ENCODE results near the gene ANKRD13D.

The ANKRD13D gene

DNA sequence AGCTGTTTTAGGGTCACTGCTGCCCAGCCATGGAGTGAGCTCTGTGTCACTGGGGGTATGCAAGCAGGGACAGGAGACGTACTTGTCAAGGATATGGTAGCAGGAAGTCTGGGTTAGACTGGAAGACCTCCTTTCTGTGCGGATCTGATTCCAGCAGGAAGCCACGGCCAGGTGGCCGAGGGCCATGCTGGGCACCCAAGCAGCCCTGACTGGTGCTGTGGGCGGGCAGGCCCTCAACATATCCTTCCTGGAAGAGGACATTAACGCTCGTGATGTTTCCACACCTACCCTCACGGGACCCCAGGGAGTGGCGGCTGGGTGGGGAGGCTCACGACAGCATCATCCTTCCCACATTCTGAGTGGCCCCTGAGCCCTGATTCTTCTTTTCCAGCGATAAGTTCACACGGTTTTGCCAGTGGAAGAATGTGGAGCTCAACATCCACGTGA lies 8.7 kb upstream of the ANKRD13D start:
- TF ChIP-seq, protein P1, sequence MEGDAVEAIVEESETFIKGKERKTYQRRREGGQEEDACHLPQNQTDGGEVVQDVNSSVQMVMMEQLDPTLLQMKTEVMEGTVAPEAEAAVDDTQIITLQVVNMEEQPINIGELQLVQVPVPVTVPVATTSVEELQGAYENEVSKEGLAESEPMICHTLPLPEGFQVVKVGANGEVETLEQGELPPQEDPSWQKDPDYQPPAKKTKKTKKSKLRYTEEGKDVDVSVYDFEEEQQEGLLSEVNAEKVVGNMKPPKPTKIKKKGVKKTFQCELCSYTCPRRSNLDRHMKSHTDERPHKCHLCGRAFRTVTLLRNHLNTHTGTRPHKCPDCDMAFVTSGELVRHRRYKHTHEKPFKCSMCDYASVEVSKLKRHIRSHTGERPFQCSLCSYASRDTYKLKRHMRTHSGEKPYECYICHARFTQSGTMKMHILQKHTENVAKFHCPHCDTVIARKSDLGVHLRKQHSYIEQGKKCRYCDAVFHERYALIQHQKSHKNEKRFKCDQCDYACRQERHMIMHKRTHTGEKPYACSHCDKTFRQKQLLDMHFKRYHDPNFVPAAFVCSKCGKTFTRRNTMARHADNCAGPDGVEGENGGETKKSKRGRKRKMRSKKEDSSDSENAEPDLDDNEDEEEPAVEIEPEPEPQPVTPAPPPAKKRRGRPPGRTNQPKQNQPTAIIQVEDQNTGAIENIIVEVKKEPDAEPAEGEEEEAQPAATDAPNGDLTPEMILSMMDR (IDR thresholded peaks at IDR 0.05), result no peak
- H3K36me3 ChIP-seq, result peaks cover 66% of the 10 kb centered on the region

DNA sequence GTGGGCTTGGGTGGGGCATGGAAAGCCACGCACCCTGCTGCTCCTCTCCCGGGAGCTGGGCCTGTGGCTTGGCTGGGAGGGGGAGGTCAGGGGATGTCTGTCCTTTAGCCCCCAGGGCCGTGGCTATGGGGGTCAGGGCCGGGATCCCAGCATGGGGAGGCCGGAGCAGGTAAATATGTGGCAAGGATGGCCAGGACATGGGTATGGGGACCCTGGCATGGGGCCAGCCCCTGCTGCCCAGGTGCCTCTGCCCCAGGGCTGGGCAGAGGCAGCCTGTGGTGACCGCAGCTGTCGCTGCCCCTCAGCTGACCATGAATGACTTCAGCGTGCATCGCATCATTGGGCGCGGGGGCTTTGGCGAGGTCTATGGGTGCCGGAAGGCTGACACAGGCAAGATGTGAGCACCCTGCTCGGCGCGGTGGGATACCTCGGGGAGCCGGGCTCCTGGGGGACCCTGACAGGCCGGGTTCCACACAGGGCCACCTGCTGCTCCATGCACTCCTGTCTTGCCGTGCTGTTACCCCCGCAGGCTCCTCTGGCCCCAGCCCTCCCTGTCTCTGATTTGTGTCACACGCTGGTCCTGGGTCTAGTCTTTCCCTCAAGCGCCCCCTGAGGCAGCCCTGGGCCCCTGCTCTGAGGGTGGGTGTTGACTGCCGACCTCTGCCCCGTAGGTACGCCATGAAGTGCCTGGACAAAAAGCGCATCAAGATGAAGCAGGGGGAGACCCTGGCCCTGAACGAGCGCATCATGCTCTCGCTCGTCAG lies 8.1 kb upstream of the ANKRD13D start:
- Histone ChIP-seq H3K27me3 (no peaks in the 10 kb centered on the region), H3K4me3 (ENCODE audit: low read depth in 1 of 2, low read length in 1 of 2) (peak overlapping the region; percentile 95 to 97), H3K9me3 (no peaks in the 10 kb centered on the region), H3K4me1 (ENCODE audit: control insufficient read depth in 1 of 2, insufficient read depth in 1 of 2, low read depth in 1 of 2, low read length in 1 of 2) (peaks cover 99% of the 10 kb centered on the region in 2 experiments), H3K27ac (peak overlapping the region; percentile 99), H3K36me3 (peaks cover 72% of the 10 kb centered on the region)
- TF ChIP-seq, protein P1 (IDR thresholded peaks at IDR 0.05), result no peak

More for the DNA sequence above, 8.7 kb upstream of the ANKRD13D start:
- peaks cover 99% of the 10 kb centered on the region in 2 experiments for H3K4me1 ChIP-seq (ENCODE audit: control insufficient read depth in 1 of 2, insufficient read depth in 1 of 2, low read depth in 1 of 2, low read length in 1 of 2)
- no peaks in the 10 kb centered on the region for H3K27me3 ChIP-seq
- H3K4me3 ChIP-seq (ENCODE audit: low read depth in 1 of 2, low read length in 1 of 2), result peak overlapping the region; percentile 95 to 97
- peak overlapping the region; percentile 99 for H3K27ac ChIP-seq
- H3K9me3 ChIP-seq, result no peaks in the 10 kb centered on the region

DNA sequence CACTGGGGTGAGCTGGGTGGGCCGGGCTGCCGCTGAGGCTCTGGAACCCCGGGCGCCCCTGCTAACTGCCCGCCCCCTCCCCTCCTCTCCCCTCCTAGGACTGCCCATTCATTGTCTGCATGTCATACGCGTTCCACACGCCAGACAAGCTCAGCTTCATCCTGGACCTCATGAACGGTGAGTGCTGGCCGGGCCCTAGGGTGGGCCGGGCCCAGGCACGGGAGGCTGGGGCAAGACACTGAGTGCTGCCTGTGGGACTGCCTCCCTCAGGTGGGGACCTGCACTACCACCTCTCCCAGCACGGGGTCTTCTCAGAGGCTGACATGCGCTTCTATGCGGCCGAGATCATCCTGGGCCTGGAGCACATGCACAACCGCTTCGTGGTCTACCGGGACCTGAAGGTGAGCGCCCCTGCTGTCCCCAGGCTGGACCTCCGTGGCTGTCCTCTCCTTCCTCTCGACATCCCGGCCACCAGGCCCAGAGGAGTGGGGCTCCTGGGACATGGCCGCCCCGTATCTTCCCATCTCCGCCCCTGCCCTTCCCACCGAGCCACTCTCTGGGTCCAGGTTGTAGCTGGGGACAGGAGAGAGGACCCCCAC lies 7.5 kb upstream of the ANKRD13D start:
- peaks cover 79% of the 10 kb centered on the region for H3K36me3 ChIP-seq
- peak overlapping the region; percentile 99 for H3K27ac ChIP-seq
- H3K4me3 ChIP-seq (ENCODE audit: low read depth in 1 of 2, low read length in 1 of 2), result peak overlapping the region; percentile 87 to 95
- H3K9me3 ChIP-seq, result no peaks in the 10 kb centered on the region
- TF ChIP-seq, protein P1 (IDR thresholded peaks at IDR 0.05), result no peak
- no peaks in the 10 kb centered on the region for H3K27me3 ChIP-seq
- H3K4me1 ChIP-seq (ENCODE audit: control insufficient read depth in 1 of 2, insufficient read depth in 1 of 2, low read depth in 1 of 2, low read length in 1 of 2), result peaks cover 99% of the 10 kb centered on the region in 2 experiments

DNA sequence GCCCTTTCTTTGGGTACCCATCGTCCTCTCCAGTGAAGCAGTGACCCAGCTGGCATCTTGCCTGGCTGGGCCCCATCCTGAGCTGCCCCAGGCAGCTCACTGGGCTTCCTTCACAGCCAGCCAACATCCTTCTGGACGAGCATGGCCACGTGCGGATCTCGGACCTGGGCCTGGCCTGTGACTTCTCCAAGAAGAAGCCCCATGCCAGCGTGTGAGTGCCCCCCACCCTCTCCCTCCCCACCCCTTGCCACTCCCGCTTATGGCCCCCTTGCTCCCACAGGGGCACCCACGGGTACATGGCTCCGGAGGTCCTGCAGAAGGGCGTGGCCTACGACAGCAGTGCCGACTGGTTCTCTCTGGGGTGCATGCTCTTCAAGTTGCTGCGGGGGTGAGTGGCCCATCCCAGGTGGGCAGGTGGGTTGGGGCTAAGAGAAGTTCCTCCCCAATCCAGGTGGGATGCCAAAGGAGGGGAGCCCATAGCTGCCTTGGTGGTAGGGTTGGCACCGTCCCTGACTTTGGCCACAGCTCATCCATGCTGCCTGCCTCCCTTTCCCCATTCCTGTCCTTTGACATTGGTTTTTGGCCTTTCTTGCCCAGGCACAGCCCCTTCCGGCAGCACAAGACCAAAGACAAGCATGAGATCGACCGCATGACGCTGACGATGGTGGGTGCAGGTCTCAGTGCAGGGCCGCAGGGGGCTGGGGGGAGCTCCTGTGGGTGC lies 6.8 kb upstream of the ANKRD13D start:
- Histone ChIP-seq H3K27ac (peak overlapping the region; percentile 99), H3K9me3 (no peaks in the 10 kb centered on the region), H3K4me3 (ENCODE audit: low read depth in 1 of 2, low read length in 1 of 2) (peak overlapping the region; percentile 87 to 95), H3K36me3 (peaks cover 84% of the 10 kb centered on the region), H3K27me3 (no peaks in the 10 kb centered on the region), H3K4me1 (ENCODE audit: control insufficient read depth in 1 of 2, insufficient read depth in 1 of 2, low read depth in 1 of 2, low read length in 1 of 2) (peaks cover 99% of the 10 kb centered on the region in 2 experiments)
- TF ChIP-seq, protein P1 (IDR thresholded peaks at IDR 0.05), result no peak

DNA sequence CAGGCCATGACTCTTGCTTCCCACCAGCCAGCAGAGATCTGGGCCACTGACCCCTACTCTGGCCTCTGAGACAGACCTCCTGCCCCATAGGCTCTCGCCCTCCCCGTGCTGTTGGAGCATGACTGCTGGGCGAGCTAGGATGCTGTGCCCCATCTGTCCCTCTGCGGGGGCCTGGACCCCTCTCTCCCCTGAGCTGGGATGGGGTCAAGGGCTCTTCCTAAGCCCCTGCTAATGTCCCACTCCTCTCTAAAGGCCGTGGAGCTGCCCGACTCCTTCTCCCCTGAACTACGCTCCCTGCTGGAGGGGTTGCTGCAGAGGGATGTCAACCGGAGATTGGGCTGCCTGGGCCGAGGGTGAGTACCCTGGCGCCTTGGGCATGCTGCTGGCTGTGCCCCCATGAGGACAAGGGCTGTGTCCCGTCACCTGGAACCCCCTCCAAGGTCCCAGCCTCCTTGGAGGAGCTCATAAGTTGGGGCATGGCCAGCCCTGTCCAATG lies 6.2 kb upstream of the ANKRD13D start:
- TF ChIP-seq, protein P1 (IDR thresholded peaks at IDR 0.05), result no peak
- H3K36me3 ChIP-seq, result peaks cover 84% of the 10 kb centered on the region

More for the DNA sequence above, 6.2 kb upstream of the ANKRD13D start:
- Histone ChIP-seq H3K4me3 (ENCODE audit: low read depth in 1 of 2, low read length in 1 of 2) (peak overlapping the region; percentile 87 to 95), H3K27me3 (no peaks in the 10 kb centered on the region), H3K4me1 (ENCODE audit: control insufficient read depth in 1 of 2, insufficient read depth in 1 of 2, low read depth in 1 of 2, low read length in 1 of 2) (peaks cover 99 to 100% of the 10 kb centered on the region in 2 experiments), H3K27ac (peak overlapping the region; percentile 99), H3K9me3 (no peaks in the 10 kb centered on the region)
